Mucosa of descending colon (tissue), 3 donors: Measurements from ENCODE around the gene SNX25. TPM values are rescaled to one million over a fixed set of nuclear protein-coding genes. Genes with fewer than 3 reads are reported as not detected.

ENCODE experiments used
- ATAC-seq: fragments of 200-7000 bp; cut with Tn5 transposase; one replicate; pipeline ENCODE4 v1.9.1; 2020; ENCODE audit warnings: mild to moderate bottlenecking, moderate library complexity
- DNase-seq, 3 donors: peaks; one replicate each; pipeline ENCODE4 v3.0.0-alpha.2; 2020
- H3K36me3 ChIP-seq: fragments of 200-600 bp; one replicate; pipeline ENCODE4 v1.8.0; 2021; ENCODE audit warnings: low read depth, mild to moderate bottlenecking
- H3K4me1 ChIP-seq: fragments of 200-600 bp; one replicate; pipeline ENCODE4 v1.8.0; 2021; ENCODE audit warnings: low read depth, mild to moderate bottlenecking
- H3K4me3 ChIP-seq: fragments of 200-600 bp; one replicate; pipeline ENCODE4 v1.8.0; 2021; ENCODE audit warnings: mild to moderate bottlenecking
- H3K9me3 ChIP-seq: fragments of 200-600 bp; one replicate; pipeline ENCODE4 v1.8.0; 2021; ENCODE audit warnings: mild to moderate bottlenecking
- intact Hi-C, 2 donors: fragments of 100-400 bp; cut with DNase I in 1 of 2; cut with micrococcal nuclease in 1 of 2; formaldehyde crosslinking; loops; one replicate each; pipeline versions ENCODE4 v1.11.0 to v1.11.1; 2022; cut with DNase I, micrococcal nuclease
- total RNA-seq, 3 donors: library from RNA; stranded (reverse); fragmentation: NEBNext Ultra II Directional in 2 of 3; extraction: Animal tissue kit (Norgen Biotek cat#: 25700) in 2 of 3; gene quantifications; one replicate each; pipeline versions ENCODE4 v1.2.1 to v1.2.4, GENCODE V29; 2021 to 2023
- TF ChIP-seq, protein P1 (sequence below): fragments of 200-600 bp; IDR thresholded peaks from one replicate; pipeline ENCODE4 v1.8.0; 2022; ENCODE audit warnings: antibody characterized with exemption, mild to moderate bottlenecking
- donor health status: DM: no; HTN: no; CAD: no; lungs with moderate emphysema.
- donor health status: DM: no; HTN: no; CAD: no.
- donor health status: DM: no; HTN: yes; CAD: no.

The SNX25 gene
- total RNA-seq, 3 donors from 2014 or later, result 10.8 to 29.7 (median 16.8) TPM

- Histone ChIP-seq H3K9me3 (no peaks in the 10 kb centered on the region), H3K36me3 (peaks cover 9% of the 10 kb centered on the region), H3K4me1 (peaks cover 17% of the 10 kb centered on the region), H3K4me3 (no peak overlapping the region)
- DNase-seq, result no peak
- TF ChIP-seq, protein P1, sequence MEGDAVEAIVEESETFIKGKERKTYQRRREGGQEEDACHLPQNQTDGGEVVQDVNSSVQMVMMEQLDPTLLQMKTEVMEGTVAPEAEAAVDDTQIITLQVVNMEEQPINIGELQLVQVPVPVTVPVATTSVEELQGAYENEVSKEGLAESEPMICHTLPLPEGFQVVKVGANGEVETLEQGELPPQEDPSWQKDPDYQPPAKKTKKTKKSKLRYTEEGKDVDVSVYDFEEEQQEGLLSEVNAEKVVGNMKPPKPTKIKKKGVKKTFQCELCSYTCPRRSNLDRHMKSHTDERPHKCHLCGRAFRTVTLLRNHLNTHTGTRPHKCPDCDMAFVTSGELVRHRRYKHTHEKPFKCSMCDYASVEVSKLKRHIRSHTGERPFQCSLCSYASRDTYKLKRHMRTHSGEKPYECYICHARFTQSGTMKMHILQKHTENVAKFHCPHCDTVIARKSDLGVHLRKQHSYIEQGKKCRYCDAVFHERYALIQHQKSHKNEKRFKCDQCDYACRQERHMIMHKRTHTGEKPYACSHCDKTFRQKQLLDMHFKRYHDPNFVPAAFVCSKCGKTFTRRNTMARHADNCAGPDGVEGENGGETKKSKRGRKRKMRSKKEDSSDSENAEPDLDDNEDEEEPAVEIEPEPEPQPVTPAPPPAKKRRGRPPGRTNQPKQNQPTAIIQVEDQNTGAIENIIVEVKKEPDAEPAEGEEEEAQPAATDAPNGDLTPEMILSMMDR, result no peak
- intact Hi-C loops, result loop anchor here in 1 of 2 donors (5.0 kb wide), 1 partner anchor 192 kb away; the partner anchor contains the start of gene CFAP97
- ATAC-seq, result no peak
These were observed 185.3 kb downstream of the SNX25 start for GRCh38 chr4:185394568-185395237.

DNA sequence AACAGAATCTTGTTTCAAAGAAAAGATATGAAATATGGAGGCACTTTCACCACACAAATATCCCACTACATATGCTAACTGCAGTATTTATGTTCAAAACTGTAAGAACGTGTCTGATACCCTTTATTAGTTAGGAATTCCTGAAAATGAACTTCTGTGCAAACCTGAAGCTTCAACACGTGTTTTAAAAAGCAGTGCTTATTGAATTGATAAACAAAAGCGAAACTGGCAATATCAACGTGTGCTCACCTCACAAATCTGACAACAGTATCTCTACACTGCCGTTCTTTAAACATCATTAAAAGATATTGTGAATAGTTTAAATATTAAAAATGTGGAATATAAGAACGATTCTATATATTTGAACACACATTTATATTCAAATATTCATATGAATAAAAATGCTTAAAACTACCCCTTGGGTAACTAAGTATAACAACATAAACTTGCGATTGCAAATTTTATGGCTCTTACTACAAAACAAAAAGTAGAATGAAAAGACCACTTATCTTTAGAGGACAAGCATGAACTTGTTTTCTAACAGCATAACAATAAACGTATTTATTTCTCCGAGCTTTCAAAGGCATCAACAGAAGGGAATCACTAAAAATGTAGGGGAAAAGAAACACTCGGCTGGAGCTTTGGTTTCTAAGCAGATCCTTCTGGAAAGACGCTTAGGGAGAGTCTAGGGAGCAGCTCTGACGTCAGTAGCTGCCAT is 186.0 kb downstream of the SNX25 start, which contains the start of gene LRP2BP:
Gene LRP2BP, minus strand, starts transcription at position 687 of the 718 bp plus-strand sequence. CDS start 17,738 bp downstream, outside the sequence.
- DNase-seq, result no peak
- TF ChIP-seq, protein P1, result no peak
- no peak for ATAC-seq
- Histone ChIP-seq H3K4me1 (peaks cover 17% of the 10 kb centered on the region), H3K36me3 (peaks cover 9% of the 10 kb centered on the region), H3K4me3 (peak within 1 kb of the TSS; percentile 62), H3K9me3 (no peaks in the 10 kb centered on the region)
- intact Hi-C loops, result loop anchor here in 1 of 2 donors (5.0 kb wide), 1 partner anchor 193 kb away; the partner anchor contains the start of gene CFAP97

DNA sequence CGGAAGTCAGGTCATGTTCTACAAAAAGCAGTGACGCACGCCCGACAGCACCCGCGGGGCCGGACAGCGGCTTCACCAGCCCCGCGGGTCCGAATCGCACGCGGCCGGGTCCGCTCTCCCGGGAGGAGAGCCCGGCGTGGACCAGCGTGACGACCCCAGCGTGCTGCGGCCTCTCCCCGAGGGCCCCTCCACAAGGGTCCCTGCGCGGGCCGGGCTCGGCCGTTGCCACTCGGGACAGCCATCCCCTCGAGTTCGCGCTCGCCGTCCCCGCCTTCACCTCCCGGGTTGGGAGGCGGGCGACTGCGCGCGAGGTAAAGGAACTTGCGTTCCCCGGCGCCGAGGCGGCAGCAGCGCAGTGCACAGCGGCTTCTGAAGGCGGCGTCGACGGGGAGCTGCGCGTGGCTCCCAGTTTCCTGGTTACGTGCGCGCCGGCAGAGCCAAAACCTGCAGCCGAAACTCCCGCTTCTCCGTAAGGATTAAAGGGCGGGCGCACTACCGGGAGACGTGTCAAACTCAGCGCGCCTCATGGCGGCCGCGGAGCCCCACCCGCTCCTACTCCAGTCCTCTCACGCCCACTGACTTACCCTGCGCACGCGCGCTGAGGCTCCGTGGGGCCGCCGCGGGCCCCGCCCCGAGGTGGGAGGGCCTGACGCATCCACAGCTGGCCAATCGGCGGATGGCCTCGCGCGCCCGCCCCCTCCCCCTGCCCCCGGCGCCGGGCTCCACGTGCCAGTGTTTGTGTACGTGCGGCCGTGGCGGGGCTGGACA is 186.7 kb downstream of the SNX25 start:
- peak overlapping the region; percentile 62 for H3K4me3 ChIP-seq
- intact Hi-C loops, result loop anchor here in 1 of 2 donors (5.0 kb wide), 1 partner anchor 194 kb away; the partner anchor contains the start of gene CFAP97
- TF ChIP-seq, protein P1, result no peak
- peak; percentile 98 to 100 (median 98) for DNase-seq
- H3K9me3 ChIP-seq, result no peaks in the 10 kb centered on the region
- ATAC-seq, result peak; percentile 93
- H3K4me1 ChIP-seq, result peaks cover 17% of the 10 kb centered on the region
- peaks cover 9% of the 10 kb centered on the region for H3K36me3 ChIP-seq

- peaks cover 9% of the 10 kb centered on the region for H3K36me3 ChIP-seq
- DNase-seq (peak in 2 of 3 donors; percentile 67 to 77), ATAC-seq (peak; percentile 32)
- TF ChIP-seq, protein P1, result no peak
- H3K9me3 ChIP-seq, result no peaks in the 10 kb centered on the region
- peak within 1 kb of the TSS; percentile 62 for H3K4me3 ChIP-seq
- intact Hi-C loops, result loop anchor here in 1 of 2 donors (5.0 kb wide), 1 partner anchor 195 kb away; the partner anchor contains the start of gene CFAP97
- H3K4me1 ChIP-seq, result peaks cover 17% of the 10 kb centered on the region
These were observed 187.5 kb downstream of the SNX25 start, which contains the start of gene ANKRD37 for GRCh38 chr4:185396724-185397385. Gene ANKRD37, plus strand, starts transcription at chr4:185396841. Its CDS starts 83 bp downstream, at chr4:185396924.
